HUDEP-2 (cell line): ENCODE measurements around the gene NCMAP.
"Not testable (repeated sequence)": the region's sequence is repeated elsewhere in the genome, so short reads cannot be mapped to it uniquely, and the experiment has no call there.

Experiments used
- DNase-seq, 76 experiments: peaks; one replicate each; lab custom pipeline; 2025; ENCODE audit not compliant: unreplicated experiment in 76 of 76; lab: John Stamatoyannopoulos, UW

Gene NCMAP

DNA sequence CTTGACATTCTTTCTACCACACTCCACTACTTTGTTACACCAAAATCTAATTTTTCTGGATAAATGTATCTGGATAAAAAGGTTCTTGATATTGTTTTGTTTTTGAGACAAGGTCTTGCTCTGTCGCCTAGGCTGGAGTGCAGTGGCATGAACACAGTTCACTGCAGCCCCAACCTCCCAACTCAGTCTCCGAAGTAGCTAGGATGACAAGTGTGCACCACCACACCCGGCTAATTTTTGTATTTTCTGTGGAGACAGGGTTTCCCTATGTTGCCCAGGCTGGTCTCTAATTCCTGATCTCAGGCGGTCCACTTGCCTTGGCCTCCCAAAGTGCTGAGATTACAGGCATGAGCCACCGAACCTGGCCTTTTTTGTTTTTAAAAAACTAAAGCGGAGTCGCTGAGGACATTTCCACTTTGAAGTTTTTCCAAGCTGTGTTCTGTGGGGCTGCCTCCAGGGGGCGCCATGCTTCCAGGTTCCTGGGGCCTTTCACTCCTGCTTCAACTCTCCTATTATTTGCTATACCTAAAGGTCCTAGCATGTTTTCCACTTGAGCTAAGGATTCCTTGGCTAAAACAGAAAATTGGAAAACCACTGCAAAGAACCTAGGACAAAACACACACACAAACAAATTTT, 14.1 kb upstream of the NCMAP start:
- no peak for DNase-seq

DNA sequence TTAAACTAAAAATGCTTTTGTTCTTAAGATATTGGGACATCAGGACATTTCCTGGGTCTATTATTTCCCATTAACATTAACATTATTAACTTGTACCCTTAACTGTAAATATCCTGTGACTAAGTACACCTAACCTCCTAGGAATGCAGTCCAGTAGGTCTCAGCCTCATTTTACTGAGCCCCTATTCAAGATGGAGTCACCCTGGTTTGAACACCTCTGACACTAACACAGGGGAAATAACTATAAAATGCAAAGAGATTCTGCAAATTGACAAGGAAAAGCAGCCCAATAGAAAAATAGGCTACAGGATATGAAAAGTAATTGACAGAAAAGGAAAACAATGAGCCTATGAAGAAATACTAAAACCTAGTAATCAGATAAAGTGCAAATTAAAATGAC, 11.6 kb upstream of the NCMAP start:
- no peak for DNase-seq

GRCh38 chr1:24545662-24546061, 10.2 kb upstream of the NCMAP start:
- DNase-seq: no peak

DNA sequence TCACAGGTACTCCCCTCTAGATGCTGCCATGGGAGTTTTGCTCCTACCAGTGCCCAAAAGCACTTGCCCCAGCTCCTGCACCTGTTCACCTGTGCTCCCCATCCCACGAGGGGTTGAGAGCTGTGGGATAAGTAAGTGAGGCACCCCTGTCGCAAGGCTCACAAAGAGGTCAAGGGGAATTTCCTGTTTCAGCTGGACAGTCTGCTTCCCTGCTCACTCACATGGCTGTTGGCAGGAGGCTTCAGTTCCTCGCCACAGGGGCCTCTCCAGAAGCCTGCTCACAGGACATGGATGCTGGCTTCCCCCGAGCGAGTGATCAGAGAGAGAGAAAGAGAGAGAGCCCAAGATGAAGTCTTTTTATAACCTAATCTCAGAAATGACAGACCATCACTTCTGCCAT, 8.7 kb upstream of the NCMAP start:
- no peak for DNase-seq

DNA sequence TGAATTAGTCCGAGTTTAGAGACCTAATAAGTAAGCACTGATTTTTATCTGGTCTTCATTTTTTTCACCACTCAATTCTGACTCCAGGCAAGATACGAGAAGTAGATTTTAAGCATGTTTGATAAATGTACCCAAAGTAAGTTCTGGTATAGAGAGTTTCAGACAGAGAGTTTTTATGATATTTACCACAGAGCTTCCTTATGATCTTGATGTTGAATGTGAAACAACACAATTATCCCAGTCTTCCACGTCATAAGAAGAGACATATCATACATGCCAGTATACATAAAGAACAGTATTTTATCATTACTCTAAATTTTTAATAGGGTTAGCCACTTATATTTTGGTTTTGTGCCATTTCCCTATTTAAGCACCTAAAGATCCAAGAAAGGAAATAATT, 7.8 kb upstream of the NCMAP start:
- DNase-seq: no peak

GRCh38 chr1:24549210-24549609, 6.7 kb upstream of the NCMAP start:
- not testable (repeated sequence) for DNase-seq

GRCh38 chr1:24551290-24551959, 4.5 kb upstream of the NCMAP start:
- no peak for DNase-seq

- no peak for DNase-seq
These were observed 3.8 kb upstream of the NCMAP start for GRCh38 chr1:24551960-24552571.

- DNase-seq: no peak
These were observed 2.0 kb upstream of the NCMAP start for GRCh38 chr1:24553931-24554330.

DNA sequence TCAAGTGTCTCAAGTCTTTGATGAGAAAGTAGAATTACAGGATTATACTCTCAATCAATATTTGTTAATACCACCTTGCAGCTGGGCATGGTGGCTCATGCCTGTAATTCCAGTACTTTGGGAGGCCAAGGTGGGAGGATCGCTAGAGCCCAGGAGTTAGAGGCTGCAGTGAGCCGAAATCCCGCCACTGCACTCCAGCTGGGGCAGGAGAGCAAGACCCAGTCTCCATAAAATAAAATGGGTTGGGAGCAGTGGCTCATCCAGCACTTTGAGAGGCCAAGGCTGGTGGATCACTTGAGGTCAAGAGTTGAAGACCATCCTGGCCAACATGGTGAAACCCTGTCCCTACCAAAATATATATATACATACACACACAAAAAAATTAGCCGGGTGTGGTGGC, 1.2 kb upstream of the NCMAP start:
- no peak for DNase-seq

DNA sequence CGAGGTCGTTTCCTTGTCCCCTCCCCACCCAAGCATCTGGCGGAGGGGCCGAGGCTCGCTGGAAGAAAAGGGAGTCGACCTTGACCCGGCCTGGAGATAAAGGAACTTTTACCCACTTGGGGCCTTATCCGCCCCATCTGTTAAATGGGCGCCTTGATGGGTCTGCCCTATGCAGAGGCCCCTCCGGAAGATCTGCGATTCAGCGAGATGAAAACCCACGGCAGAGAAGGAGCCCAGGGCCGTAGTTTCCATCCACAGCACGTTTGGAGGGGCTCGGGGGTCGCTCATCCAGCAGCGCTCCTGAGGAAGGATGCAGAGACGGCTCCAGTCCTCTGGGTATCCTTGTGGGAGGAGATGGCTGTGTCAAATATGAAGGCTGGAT, 518 bp downstream of the NCMAP start:
- no peak for DNase-seq

GRCh38 chr1:24557220-24557619, 1.3 kb downstream of the NCMAP start:
- DNase-seq: no peak

GRCh38 chr1:24557711-24558131, 1.8 kb downstream of the NCMAP start:
- DNase-seq: no peak

DNA sequence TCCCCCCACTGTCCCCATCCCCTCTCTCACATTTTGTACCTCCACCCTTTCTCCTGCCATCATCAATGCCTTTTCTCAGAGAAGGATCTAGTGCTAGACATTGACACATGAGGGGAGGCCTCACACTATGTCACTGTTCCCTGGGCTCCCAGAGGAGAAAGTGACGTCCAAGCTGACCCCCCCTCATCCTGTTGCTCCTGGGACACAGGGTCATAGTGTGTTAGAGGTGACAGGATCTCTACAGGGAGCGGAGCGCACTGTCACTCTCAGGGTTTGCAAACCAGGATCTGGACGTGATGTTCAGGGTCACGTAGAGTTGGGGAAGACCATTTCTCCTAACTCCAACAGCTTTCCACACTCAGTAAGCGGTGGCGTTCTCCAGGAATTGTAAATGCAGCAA, 2.6 kb downstream of the NCMAP start:
- DNase-seq: no peak

GRCh38 chr1:24558902-24559791, 3.3 kb downstream of the NCMAP start:
- DNase-seq: no peak

GRCh38 chr1:24560361-24560760, 4.5 kb downstream of the NCMAP start:
- no peak for DNase-seq

DNA sequence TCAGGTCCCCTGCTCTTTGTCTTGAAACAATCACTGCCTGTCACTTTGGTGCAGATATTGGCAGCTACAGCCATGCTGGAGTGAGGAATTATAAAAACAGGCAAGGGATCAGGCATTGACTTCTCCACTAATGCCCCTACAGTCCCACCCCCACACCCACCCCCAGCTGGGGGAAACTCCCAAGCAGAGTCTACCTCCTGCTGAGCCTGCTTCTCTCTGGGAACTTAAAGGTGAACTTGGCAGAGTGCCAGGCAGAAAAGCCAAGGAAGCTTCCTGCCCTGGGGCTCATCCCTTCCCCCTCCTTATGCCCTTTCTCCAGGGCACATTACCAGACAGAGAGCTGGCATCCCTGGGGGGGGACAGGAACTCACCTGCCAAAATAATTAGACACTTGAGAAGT, 6.7 kb downstream of the NCMAP start:
- DNase-seq: no peak

GRCh38 chr1:24564695-24565094, 8.8 kb downstream of the NCMAP start:
- DNase-seq: no peak

DNA sequence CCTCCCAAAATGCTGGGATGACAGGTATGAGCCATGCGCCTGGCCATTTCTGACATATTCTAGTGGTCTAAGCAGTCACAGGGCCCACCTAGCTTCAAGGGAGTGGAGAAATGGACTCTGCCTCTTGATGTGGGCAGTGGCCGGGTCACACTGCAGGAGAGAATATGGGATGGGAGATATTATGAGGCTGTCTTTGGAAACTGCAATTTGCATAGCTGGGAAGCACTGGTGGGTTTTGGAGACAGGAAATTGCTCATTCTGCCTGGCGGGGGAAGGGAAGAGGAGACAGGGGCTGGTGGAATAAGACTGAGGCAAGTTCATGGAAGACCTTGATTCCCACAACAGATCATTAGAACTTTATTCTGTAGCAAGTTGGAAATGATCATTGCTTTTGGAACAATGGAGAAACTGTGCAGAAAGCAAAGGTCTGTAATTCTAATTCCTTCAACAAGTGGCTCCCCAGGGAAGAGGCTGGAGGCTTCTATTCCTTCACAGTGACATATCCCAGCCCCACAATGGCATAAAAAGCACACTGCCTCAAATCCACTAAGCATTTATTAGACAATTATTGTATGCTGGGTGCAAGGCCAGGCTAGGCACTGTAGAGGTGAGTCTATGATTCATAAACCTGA, 10.5 kb downstream of the NCMAP start:
- no peak for DNase-seq

- DNase-seq: no peak
These were observed 12.0 kb downstream of the NCMAP start for GRCh38 chr1:24567792-24568388.
